K562 (cell line): ENCODE measurements around the gene EPHA4. TPM values are rescaled to one million over a fixed set of nuclear protein-coding genes. Genes with fewer than 3 reads are reported as not detected.

Source experiments
- ATAC-seq: fragments of 200-7000 bp; cut with Tn5 transposase; 3 replicates; pipeline ENCODE4 v1.9.1; 2020; ENCODE audit warnings: moderate library complexity
- BruUV-seq: library from RNA; stranded (reverse); fragments of 400-500 nt; replicated peaks from 2 replicates; lab custom pipeline; 2021; lab: Mats Ljungman, UMichigan
- CTCF ChIA-PET: fragments of 300-600 bp; formaldehyde crosslinking; extraction: SDS; loops from one replicate; lab custom pipeline; 2021; ENCODE audit warnings: low intra/inter-chr PET ratio; lab: Yijun Ruan, JAX
- POLR2A ChIA-PET: fragments of 300-600, 350-650 bp; sonication (Branson Sonifier 250); formaldehyde crosslinking; extraction: SDS; loops from one replicate; lab custom pipeline; 2021; ENCODE audit warnings: antibody characterized with exemption, inconsistent platforms; lab: Yijun Ruan, JAX
- DNase-seq, 4 experiments: peaks; one replicate each; pipeline versions ENCODE4 v3.0.0 to v3.0.0-alpha.2; 2011 to 2018; ENCODE audit warnings: low spot score in 3 of 4, mixed read lengths in 3 of 4; ENCODE audit errors: extremely low read depth in 1 of 4
- FAIRE-seq: peaks from 2 replicates; lab custom pipeline; 2011; peaks lifted over from hg19 to GRCh38; lab: Jason Lieb, UNC
- H2AFZ ChIP-seq: 2 replicates; pipeline ENCODE4 v1.6.0; 2011; ENCODE audit warnings: low read depth, low read length, control low read depth, inconsistent platforms
- H3K27ac ChIP-seq: fragments of 200-600 bp; 3 replicates; pipeline ENCODE4 v1.8.0; 2011; ENCODE audit warnings: low read depth, mild to moderate bottlenecking, control low read depth, inconsistent platforms, low read length, moderate library complexity, mixed read lengths; ENCODE audit errors: extremely low read depth
- H3K27me3 ChIP-seq, 2 experiments: fragments of 300-600 bp in 1 of 2; 2 replicates in 1 of 2; 3 replicates in 1 of 2; pipeline versions ENCODE4 v1.6.0 to v1.8.0; 2011; ENCODE audit warnings: inconsistent platforms in 2 of 2, low read length in 2 of 2, mild to moderate bottlenecking in 1 of 2, mixed read lengths in 1 of 2, moderate library complexity in 1 of 2; ENCODE audit not compliant: control insufficient read depth in 2 of 2, insufficient read depth in 2 of 2
- H3K36me3 ChIP-seq: fragments of 300-600 bp; 3 replicates; pipeline ENCODE4 v1.8.0; 2011; ENCODE audit warnings: mild to moderate bottlenecking, low read length, inconsistent platforms; ENCODE audit not compliant: control insufficient read depth, insufficient read depth
- H3K4me1 ChIP-seq, 2 experiments: fragments of 200-600 bp in 1 of 2; replicated peaks in 1 of 2; 2 replicates in 1 of 2; 3 replicates in 1 of 2; pipeline versions ENCODE4 v1.5.1 to v1.8.0; 2011; ENCODE audit warnings: inconsistent platforms in 2 of 2, low read length in 2 of 2, mild to moderate bottlenecking in 1 of 2, mixed read lengths in 1 of 2, moderate library complexity in 1 of 2; ENCODE audit not compliant: control insufficient read depth in 2 of 2, insufficient read depth in 2 of 2
- H3K4me2 ChIP-seq: 2 replicates; pipeline ENCODE4 v1.6.1; 2011; ENCODE audit warnings: low read length, control low read depth, inconsistent platforms, mixed read lengths; ENCODE audit not compliant: insufficient read depth
- H3K4me3 ChIP-seq: fragments of 200-600 bp; sonication (generic), shearing (Covaris generic); 2 replicates; pipeline ENCODE4 v1.5.1; 2016; ENCODE audit warnings: control low read depth, inconsistent platforms
- H3K79me2 ChIP-seq: fragments of 200-600 bp; 3 replicates; pipeline ENCODE4 v1.8.0; 2011; ENCODE audit warnings: low read length, inconsistent platforms; ENCODE audit not compliant: control insufficient read depth, insufficient read depth
- H3K9ac ChIP-seq, 2 experiments: 2 replicates each; pipeline versions ENCODE4 v1.6.0 to v1.6.1; 2011; ENCODE audit warnings: low read depth in 2 of 2, low read length in 2 of 2, control low read depth in 1 of 2, inconsistent platforms in 1 of 2, mild to moderate bottlenecking in 1 of 2, mixed read lengths in 1 of 2; ENCODE audit not compliant: insufficient read depth in 1 of 2
- H3K9me1 ChIP-seq: one replicate; pipeline ENCODE4 v1.6.0; 2011; ENCODE audit warnings: inconsistent platforms, mild to moderate bottlenecking, low read length, moderate library complexity; ENCODE audit not compliant: control insufficient read depth, insufficient read depth
- H3K9me3 ChIP-seq: replicated peaks from 2 replicates; pipeline ENCODE4 v1.5.1; 2011; ENCODE audit warnings: low read depth, low read length, inconsistent platforms; ENCODE audit not compliant: control insufficient read depth, insufficient read depth
- H4K20me1 ChIP-seq: replicated peaks from 2 replicates; pipeline ENCODE4 v1.6.1; 2011; ENCODE audit warnings: low read length, inconsistent platforms, mixed read lengths; ENCODE audit not compliant: control insufficient read depth, insufficient read depth
- BHLHE40 ChIP-seq: IDR thresholded peaks from 2 replicates; pipeline ENCODE4 v1.6.1; 2011; ENCODE audit warnings: low read length, improper control_type of control experiment
- CGGBP1 ChIP-seq: fragments of 250-450 bp; sonication (Bioruptor Pico); IDR thresholded peaks from 2 replicates; pipeline ENCODE4 v1.9.0; 2021; ENCODE audit warnings: mild to moderate bottlenecking
- EHMT2 ChIP-seq: fragments of 450-650 bp; IDR thresholded peaks from 2 replicates; pipeline ENCODE4 v1.6.1; 2018; ENCODE audit warnings: antibody characterized with exemption
- GTF2F1 ChIP-seq: IDR thresholded peaks from 2 replicates; pipeline ENCODE4 v1.6.1; 2011; ENCODE audit warnings: low read depth, low read length, improper control_type of control experiment
- NFRKB ChIP-seq: fragments of 450-650 bp; IDR thresholded peaks from 2 replicates; pipeline ENCODE4 v1.6.1; 2016; ENCODE audit warnings: low read depth
- TAF9B ChIP-seq: fragments of 450-650 bp; IDR thresholded peaks from 2 replicates; pipeline ENCODE4 v1.6.1; 2018; ENCODE audit warnings: mild to moderate bottlenecking; ENCODE audit not compliant: partially characterized antibody
- TCF7 ChIP-seq: sonication (generic); IDR thresholded peaks from 2 replicates; pipeline ENCODE4 v1.6.1; 2016; ENCODE audit warnings: antibody characterized with exemption, borderline replicate concordance
- ZNF318 ChIP-seq, 2 experiments: fragments of 450-650 bp; IDR thresholded peaks; 2 replicates each; pipeline ENCODE4 v1.6.1; 2016; ENCODE audit warnings: mild to moderate bottlenecking in 2 of 2, borderline replicate concordance in 1 of 2, low read depth in 1 of 2, moderate library complexity in 1 of 2
- ZNF589 ChIP-seq: fragments of 200-800 bp; sonication (Bioruptor generic); IDR thresholded peaks from 2 replicates; pipeline ENCODE4 v1.6.1; 2016; ENCODE audit warnings: low read depth, missing genetic modification characterization, missing compliant biosample characterization
- ZNF696 ChIP-seq: fragments of 250-450 bp; sonication (Bioruptor Pico); conservative IDR thresholded peaks from 2 replicates; pipeline ENCODE4 v1.4.0; 2020; ENCODE audit warnings: mild to moderate bottlenecking, moderate library complexity
- WGBS: fragments of 100-300 bp; shearing (Covaris generic); methylation state at CpG from one replicate; pipeline ENCODE4 v1.1.6; 2016; ENCODE audit warnings: low coverage, mixed read lengths; ENCODE audit not compliant: insufficient coverage; ENCODE audit errors: missing lambda C conversion rate; 5-methylcytosine and 5-hydroxymethylcytosine counted together
- in situ Hi-C: fragments of 300-500 bp; cut with MboI; formaldehyde crosslinking; loops from 4 replicates; pipeline ENCODE4 v1.15.0; 2018; ENCODE audit warnings: inconsistent platforms, mixed read lengths
- intact Hi-C: fragments of 100-400 bp; cut with micrococcal nuclease; formaldehyde crosslinking; loops from 2 replicates; pipeline ENCODE4 v1.14.2; 2022
- polyA plus RNA-seq, 8 experiments: library from polyadenylated mRNA; depleted of rRNA in 4 of 8; stranded (reverse) in 5 of 8; unstranded in 3 of 8; fragments of >200 nt; fragmentation: Nextera tagmentation in 2 of 8; fragmentation: Illumina TruSeq in 1 of 8; extraction: Ambion mirVana in 2 of 8; extraction: Trizol in 1 of 8; gene quantifications; 2 replicates each; pipeline versions ENCODE4 v1.2.1 to v1.2.3, GENCODE V29; 2011 to 2014; ENCODE audit warnings: inconsistent platforms in 1 of 8, missing spikeins in 1 of 8
- total RNA-seq, 7 experiments: library from RNA; depleted of rRNA in 6 of 7; stranded (reverse); fragments of >200 nt in 6 of 7; fragmentation: Illumina TruSeq in 2 of 7; extraction: Trizol in 2 of 7; gene quantifications; 2 replicates each; pipeline versions ENCODE4 v1.2.1 to v1.2.3, GENCODE V29; 2011 to 2021; ENCODE audit warnings: low replicate concordance in 1 of 7
- TF ChIP-seq, protein P1 (sequence below): fragments of 250-450 bp; sonication (Bioruptor Pico); IDR thresholded peaks from 2 replicates; pipeline ENCODE4 v1.8.0; 2021; ENCODE audit warnings: moderate library complexity, mild to moderate bottlenecking, inconsistent platforms
- TF ChIP-seq, protein P2 (sequence below), 3 experiments: IDR thresholded peaks in 2 of 3; conservative IDR thresholded peaks in 1 of 3; 2 replicates each; pipeline ENCODE4 v1.5.1; 2011 to 2012; ENCODE audit warnings: low read length in 3 of 3, mild to moderate bottlenecking in 3 of 3, control low read depth in 2 of 3, improper control_type of control experiment in 1 of 3, inconsistent platforms in 1 of 3, low read depth in 1 of 3, mixed read lengths in 1 of 3, moderate library complexity in 1 of 3; ENCODE audit not compliant: insufficient read depth in 2 of 3

EPHA4 gene
- total and polyA plus RNA-seq, 9 of the 15 experiments (the other 6 are each of a cell fraction or from before 2014, with no cell fraction given): 0.07 to 0.09 (median 0.07) TPM; not detected in 6

DNA sequence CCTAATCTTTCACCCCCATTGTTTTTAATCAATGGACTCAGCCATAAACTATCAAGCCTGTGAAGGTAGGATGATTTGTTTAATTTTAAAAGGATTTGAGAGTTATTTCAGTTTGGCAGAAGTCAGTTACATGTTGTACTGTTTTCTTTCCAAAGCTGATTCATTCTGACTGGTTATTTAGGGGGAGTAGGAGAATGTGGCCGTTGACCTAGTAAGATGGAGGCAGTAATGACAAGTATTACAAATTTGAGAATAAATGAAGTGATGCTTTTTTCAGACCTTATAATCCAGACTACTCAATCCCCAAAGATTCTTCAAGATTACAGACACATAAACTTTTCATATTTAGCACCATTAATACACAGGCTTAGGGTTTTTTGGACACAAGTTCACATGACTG is 4.3 kb downstream of the EPHA4 start:
- TF ChIP-seq NFRKB (no peak), CGGBP1 (CRISPR knock-in tag) (no peak), ZNF318 (IDR thresholded peaks at IDR 0.05; ENCODE audit: borderline replicate concordance in 1 of 2, low read depth in 1 of 2) (no peak), TCF7 (no peak), TAF9B (no peak), ZNF696 (CRISPR knock-in tag) (no peak), EHMT2 (no peak), GTF2F1 (no peak), ZNF589 (CRISPR knock-in tag) (no peak), BHLHE40 (no peak)
- TF ChIP-seq, protein P1, sequence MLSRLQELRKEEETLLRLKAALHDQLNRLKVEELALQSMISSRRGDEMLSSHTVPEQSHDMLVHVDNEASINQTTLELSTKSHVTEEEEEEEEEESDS (CRISPR knock-in tag): no peak
- TF ChIP-seq, protein P2, sequence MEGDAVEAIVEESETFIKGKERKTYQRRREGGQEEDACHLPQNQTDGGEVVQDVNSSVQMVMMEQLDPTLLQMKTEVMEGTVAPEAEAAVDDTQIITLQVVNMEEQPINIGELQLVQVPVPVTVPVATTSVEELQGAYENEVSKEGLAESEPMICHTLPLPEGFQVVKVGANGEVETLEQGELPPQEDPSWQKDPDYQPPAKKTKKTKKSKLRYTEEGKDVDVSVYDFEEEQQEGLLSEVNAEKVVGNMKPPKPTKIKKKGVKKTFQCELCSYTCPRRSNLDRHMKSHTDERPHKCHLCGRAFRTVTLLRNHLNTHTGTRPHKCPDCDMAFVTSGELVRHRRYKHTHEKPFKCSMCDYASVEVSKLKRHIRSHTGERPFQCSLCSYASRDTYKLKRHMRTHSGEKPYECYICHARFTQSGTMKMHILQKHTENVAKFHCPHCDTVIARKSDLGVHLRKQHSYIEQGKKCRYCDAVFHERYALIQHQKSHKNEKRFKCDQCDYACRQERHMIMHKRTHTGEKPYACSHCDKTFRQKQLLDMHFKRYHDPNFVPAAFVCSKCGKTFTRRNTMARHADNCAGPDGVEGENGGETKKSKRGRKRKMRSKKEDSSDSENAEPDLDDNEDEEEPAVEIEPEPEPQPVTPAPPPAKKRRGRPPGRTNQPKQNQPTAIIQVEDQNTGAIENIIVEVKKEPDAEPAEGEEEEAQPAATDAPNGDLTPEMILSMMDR (IDR thresholded peaks at IDR 0.05 in 2 of 3, conservative IDR thresholded peaks at IDR 0.05 in 1 of 3; ENCODE audit: insufficient read depth in 2 of 3, low read depth in 1 of 3, low read length in 3 of 3): no peak
- TF ChIP-seq, all 486 proteins: peak for 0
- H3K4me2 ChIP-seq: no peak overlapping the region
- ChIA-PET POLR2A (no interaction called here), CTCF (no interaction called here)
- no peak for ATAC-seq
- no TSS peak for BruUV-seq
- no peak overlapping the region for H3K4me3 ChIP-seq
- H3K9ac ChIP-seq: no peak overlapping the region
- intact Hi-C loops (no loop called here), in situ Hi-C loops (no loop called here)
- DNase-seq: no peak
- H2AFZ ChIP-seq: no peak overlapping the region
- H3K79me2 ChIP-seq: no peaks in the 10 kb centered on the region
- H4K20me1 ChIP-seq: no peaks in the 10 kb centered on the region
- no peaks in the 10 kb centered on the region for H3K36me3 ChIP-seq
- no peak for FAIRE-seq
- no peak overlapping the region for H3K27ac ChIP-seq
- no peaks in the 10 kb centered on the region for H3K9me3 ChIP-seq
- H3K4me1 ChIP-seq: peaks cover 0 to 15% of the 10 kb centered on the region in 2 experiments; a peak in 1 of 5 replicates
- H3K27me3 ChIP-seq: no peaks in the 10 kb centered on the region; a peak in 1 of 5 replicates
- 0% methylated on average over 1 of the region's 1 CpG for WGBS
- no peaks in the 10 kb centered on the region for H3K9me1 ChIP-seq
